ENCODE measurements around the gene PTPN14. TPM values are rescaled to one million over a fixed set of nuclear protein-coding genes. Genes with fewer than 3 reads are reported as not detected.

Gene PTPN14
- total and polyA plus RNA-seq, 2 of the 4 experiments (the other 2 are of a cell fraction), result 21.5 to 31.7 TPM

GRCh38 chr1:214567481-214567980 lies 16.1 kb upstream of the PTPN14 start:
- peaks cover 12% of the 10 kb centered on the region for H3K4me1 ChIP-seq (ENCODE audit: control insufficient read depth, insufficient read depth, low read length)
- no peak overlapping the region for H4K91ac ChIP-seq (ENCODE audit: insufficient read depth, low read depth, low read length)
- no peaks in the 10 kb centered on the region for H3K9me3 ChIP-seq (ENCODE audit: control insufficient read depth, insufficient read depth, low read length)
- no peak for DNase-seq
- CTCF ChIA-PET, result interaction anchor here (1.6 kb wide), 1 partner anchor 18 kb away, joined by 3 read pairs; no protein-coding TSS in a partner anchor
- TF ChIP-seq ELK1 (IDR thresholded peaks at IDR 0.05; ENCODE audit: borderline replicate concordance, low read depth, low read length), result no peak
- no peak for TF ChIP-seq RAD21 (IDR thresholded peaks at IDR 0.05; ENCODE audit: low read length)
- no peak for TF ChIP-seq BHLHE40 (IDR thresholded peaks at IDR 0.05; ENCODE audit: low read depth, low read length)
- no peak for TF ChIP-seq RFX5 (IDR thresholded peaks at IDR 0.05; ENCODE audit: low read depth, low read length)
- no peak for TF ChIP-seq CEBPB (IDR thresholded peaks at IDR 0.05; ENCODE audit: low read depth, low read length)
- no peak for TF ChIP-seq CHD1 (IDR thresholded peaks at IDR 0.05; ENCODE audit: low read depth, low read length)
- TF ChIP-seq CTCF (conservative IDR thresholded peaks at IDR 0.05; ENCODE audit: low read depth, low read length), result no peak
- TF ChIP-seq MXI1 (IDR thresholded peaks at IDR 0.05; ENCODE audit: borderline replicate concordance, low read depth, low read length), result no peak
- no peak for TF ChIP-seq POLR2A (IDR thresholded peaks at IDR 0.05; ENCODE audit: low read depth, low read length)
- no peak for TF ChIP-seq NFE2L2 (IDR thresholded peaks at IDR 0.05; ENCODE audit: low read depth, low read length)
- no peak for TF ChIP-seq SMC3 (IDR thresholded peaks at IDR 0.05; ENCODE audit: low read depth, low read length)
- no peak for TF ChIP-seq MAFK (IDR thresholded peaks at IDR 0.05; ENCODE audit: low read depth, low read length)
- TF ChIP-seq MAZ (IDR thresholded peaks at IDR 0.05; ENCODE audit: borderline replicate concordance, low read depth, low read length), result no peak
- no peak for TF ChIP-seq USF2 (IDR thresholded peaks at IDR 0.05; ENCODE audit: low read depth, low read length)
- TF ChIP-seq RCOR1 (IDR thresholded peaks at IDR 0.05; ENCODE audit: insufficient replicate concordance, low read length), result no peak
- no peak for TF ChIP-seq FOS (IDR thresholded peaks at IDR 0.05; ENCODE audit: low read depth, low read length)
- H3K79me1 ChIP-seq (ENCODE audit: low read depth in 1 of 2, low read length in 2 of 2), result peaks cover 0 to 7% of the 10 kb centered on the region in 2 experiments; a peak in 2 of 4 replicates
- peak overlapping the region in 1 of 2 experiments; percentile 44; a peak in 2 of 4 replicates for H4K8ac ChIP-seq (ENCODE audit: low read depth in 2 of 2, low read length in 2 of 2)
- H2AFZ ChIP-seq (replicated peaks; ENCODE audit: low read length, poor library complexity), result no peak overlapping the region
- H2BK120ac ChIP-seq (ENCODE audit: low read depth, low read length), result 0 out of 2 replicates have a peak overlapping the region, but pooled peaks have one; percentile 13
- H3K56ac ChIP-seq (ENCODE audit: extremely low read depth, insufficient read depth, low read length), result peak overlapping the region; percentile 54
- no TSS peak for BruUV-seq (replicated peaks)
- no peak overlapping the region for H3K4me3 ChIP-seq (ENCODE audit: insufficient read depth, low read depth, low read length)
- no peak overlapping the region for H3K9ac ChIP-seq (ENCODE audit: low read depth, low read length)
- in situ Hi-C loops (cut with MboI; ENCODE audit: low sequenced_read_pairs), result no loop called here
- H2AK5ac ChIP-seq (ENCODE audit: low read depth, low read length), result no peak overlapping the region
- H2AK9ac ChIP-seq (replicated peaks; ENCODE audit: low read depth, low read length, poor library complexity), result no peak overlapping the region
- peak overlapping the region; percentile 8; the same call in 1 of the 2 replicates for H2BK20ac ChIP-seq (ENCODE audit: low read depth, low read length)
- dilution Hi-C loops (cut with HindIII; ENCODE audit: low sequenced_read_pairs, unreplicated experiment), result no loop called here
- 0 out of 2 replicates have a peak overlapping the region, but pooled peaks have one; percentile 4 for H3K14ac ChIP-seq (replicated peaks; ENCODE audit: low read depth, low read length)
- no peak overlapping the region; the same call in 1 of the 2 replicates for H4K5ac ChIP-seq (ENCODE audit: low read depth, low read length)
- no peaks in the 10 kb centered on the region for H3K27me3 ChIP-seq (ENCODE audit: control insufficient read depth, insufficient read depth, low read length)
- no peak overlapping the region for H3K23ac ChIP-seq (ENCODE audit: low read depth, low read length)
- no peak for ATAC-seq (ENCODE audit: low read depth)
- H3K4me2 ChIP-seq (ENCODE audit: low read depth, low read length), result no peak overlapping the region
- peaks cover 3% of the 10 kb centered on the region for H3K9me1 ChIP-seq (ENCODE audit: insufficient read depth, low read length)
- H2BK15ac ChIP-seq (ENCODE audit: low read depth, low read length), result 0 out of 3 replicates have a peak overlapping the region, but pooled peaks have one; percentile 71
- POLR2A ChIA-PET (ENCODE audit: unreplicated experiment), result no interaction called here
- peak overlapping the region; percentile 40 for H2BK5ac ChIP-seq (ENCODE audit: low read depth, low read length, poor library complexity, severe bottlenecking)
- no peak overlapping the region for H3K27ac ChIP-seq (ENCODE audit: insufficient read depth, low read length)
- H3K4ac ChIP-seq (ENCODE audit: low read depth, low read length), result no peak overlapping the region
- no peaks in the 10 kb centered on the region for H4K20me1 ChIP-seq (ENCODE audit: insufficient read depth, low read length)
- WGBS, 2 experiments (ENCODE audit: extremely low coverage in 2 of 2, insufficient read length in 1 of 2), result no CpG with 5 or more reads among the region's 2 CpGs
- H3K36me3 ChIP-seq (ENCODE audit: control insufficient read depth, insufficient read depth, low read length), result no peaks in the 10 kb centered on the region
- intact Hi-C loops (cut with micrococcal nuclease), result no loop called here
- peak overlapping the region; percentile 2; the same call in 1 of the 2 replicates for H3K18ac ChIP-seq (ENCODE audit: low read depth, low read length)

All from IMR-90 (cell line).